ENCODE data around the gene PDE4C. TPM values are rescaled to one million over a fixed set of nuclear protein-coding genes. Genes with fewer than 3 reads are reported as not detected.

Gene PDE4C
- total RNA-seq, 1 donor = under 0.01 TPM

DNA sequence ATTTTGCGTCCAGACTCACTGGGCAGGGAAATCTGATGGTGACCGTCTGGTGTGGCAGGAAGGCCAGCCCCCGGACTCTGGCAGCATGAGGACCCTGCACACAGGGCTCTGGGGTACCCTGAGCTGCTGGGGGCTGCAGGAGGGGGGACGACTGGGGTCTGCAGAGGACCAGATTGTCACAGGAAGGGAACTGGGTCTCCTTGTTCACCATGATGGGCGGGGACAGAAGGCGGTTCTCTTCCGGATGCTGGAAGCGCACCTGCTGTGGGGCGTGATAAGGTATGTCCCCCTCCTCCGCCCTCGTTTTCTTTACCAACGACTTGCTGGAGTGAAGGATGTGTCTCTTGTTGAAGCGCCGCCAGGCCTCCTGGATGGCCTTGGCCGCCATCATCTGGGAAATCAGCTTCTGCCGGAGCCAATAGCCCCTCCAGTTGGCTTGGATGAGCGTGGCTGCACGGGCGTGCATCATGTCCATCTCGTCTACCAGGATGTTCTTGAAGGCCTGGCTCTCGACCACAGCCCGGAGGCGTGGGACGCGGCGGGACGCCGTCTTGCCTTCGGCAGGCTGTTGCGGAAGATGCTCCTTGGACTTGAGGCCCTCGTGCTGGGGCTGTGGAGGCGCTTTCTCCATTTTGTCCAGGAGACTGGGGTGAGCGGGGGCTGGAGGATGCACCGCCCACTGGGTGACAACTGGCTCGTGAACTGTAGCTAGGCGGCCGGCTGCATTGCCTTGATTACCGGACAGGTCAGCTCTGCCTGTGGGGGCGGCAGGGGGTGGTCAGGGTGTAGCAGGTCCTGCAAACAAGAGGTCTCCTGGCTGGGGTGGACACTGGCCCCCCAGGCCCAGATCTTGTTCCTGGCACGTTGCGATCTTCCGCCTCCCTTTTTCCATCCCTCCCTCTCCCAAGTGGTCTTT, 40.8 kb upstream of the PDE4C start:
- H3K4me2 ChIP-seq (ENCODE audit: insufficient read depth, low read length) = no peak overlapping the region
- peak; percentile 66 for DNase-seq (ENCODE audit: insufficient read length, low spot score, missing footprints)
- TF ChIP-seq, protein P1, sequence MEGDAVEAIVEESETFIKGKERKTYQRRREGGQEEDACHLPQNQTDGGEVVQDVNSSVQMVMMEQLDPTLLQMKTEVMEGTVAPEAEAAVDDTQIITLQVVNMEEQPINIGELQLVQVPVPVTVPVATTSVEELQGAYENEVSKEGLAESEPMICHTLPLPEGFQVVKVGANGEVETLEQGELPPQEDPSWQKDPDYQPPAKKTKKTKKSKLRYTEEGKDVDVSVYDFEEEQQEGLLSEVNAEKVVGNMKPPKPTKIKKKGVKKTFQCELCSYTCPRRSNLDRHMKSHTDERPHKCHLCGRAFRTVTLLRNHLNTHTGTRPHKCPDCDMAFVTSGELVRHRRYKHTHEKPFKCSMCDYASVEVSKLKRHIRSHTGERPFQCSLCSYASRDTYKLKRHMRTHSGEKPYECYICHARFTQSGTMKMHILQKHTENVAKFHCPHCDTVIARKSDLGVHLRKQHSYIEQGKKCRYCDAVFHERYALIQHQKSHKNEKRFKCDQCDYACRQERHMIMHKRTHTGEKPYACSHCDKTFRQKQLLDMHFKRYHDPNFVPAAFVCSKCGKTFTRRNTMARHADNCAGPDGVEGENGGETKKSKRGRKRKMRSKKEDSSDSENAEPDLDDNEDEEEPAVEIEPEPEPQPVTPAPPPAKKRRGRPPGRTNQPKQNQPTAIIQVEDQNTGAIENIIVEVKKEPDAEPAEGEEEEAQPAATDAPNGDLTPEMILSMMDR (IDR thresholded peaks at IDR 0.05; ENCODE audit: extremely low read depth, low read depth, low read length) = no peak
- H2AFZ ChIP-seq (ENCODE audit: low read length) = no peak overlapping the region
- no peaks in the 10 kb centered on the region for H3K27me3 ChIP-seq (ENCODE audit: insufficient read depth, low read length)
- H3K9me3 ChIP-seq (ENCODE audit: low read depth, low read length) = no peaks in the 10 kb centered on the region
- H3K36me3 ChIP-seq (ENCODE audit: insufficient read depth, low read length) = peaks cover 32% of the 10 kb centered on the region
- no peak overlapping the region for H3K27ac ChIP-seq (ENCODE audit: low read depth, low read length)
- H3K4me1 ChIP-seq (ENCODE audit: insufficient read depth, low read length) = no peaks in the 10 kb centered on the region
- H3K79me2 ChIP-seq (ENCODE audit: insufficient read depth, low read length) = peaks cover 2% of the 10 kb centered on the region
- H3K4me3 ChIP-seq (ENCODE audit: insufficient read depth, low read length) = no peak overlapping the region
- peaks cover 40% of the 10 kb centered on the region for H4K20me1 ChIP-seq (ENCODE audit: insufficient read depth, low read length)

DNA sequence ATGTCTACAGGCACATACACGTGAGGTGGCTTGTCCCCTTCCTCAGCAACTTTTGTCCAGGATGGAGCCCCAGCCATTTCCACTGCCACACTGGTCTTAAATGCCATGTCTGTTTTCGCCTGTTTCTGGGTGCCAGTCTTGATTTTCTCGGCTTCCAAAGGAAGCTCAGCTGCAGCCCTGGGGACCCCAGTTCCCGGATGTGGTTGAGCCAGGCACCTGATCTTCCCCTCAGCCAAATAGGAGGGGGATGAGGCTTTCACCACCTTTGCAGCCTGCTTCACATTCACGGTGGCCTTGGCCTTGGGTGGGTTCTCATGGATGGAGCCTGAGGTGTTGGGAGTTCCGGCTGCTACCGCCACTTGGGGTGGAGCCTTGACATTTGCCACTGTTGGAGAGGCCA, 39.3 kb upstream of the PDE4C start:
- Histone ChIP-seq H3K4me1 (ENCODE audit: insufficient read depth, low read length) (no peaks in the 10 kb centered on the region), H4K20me1 (ENCODE audit: insufficient read depth, low read length) (peaks cover 44% of the 10 kb centered on the region), H3K36me3 (ENCODE audit: insufficient read depth, low read length) (peaks cover 32% of the 10 kb centered on the region), H2AFZ (ENCODE audit: low read length) (no peak overlapping the region), H3K79me2 (ENCODE audit: insufficient read depth, low read length) (peaks cover 2% of the 10 kb centered on the region), H3K4me2 (ENCODE audit: insufficient read depth, low read length) (no peak overlapping the region), H3K4me3 (ENCODE audit: insufficient read depth, low read length) (no peak overlapping the region), H3K27ac (ENCODE audit: low read depth, low read length) (no peak overlapping the region), H3K27me3 (ENCODE audit: insufficient read depth, low read length) (no peaks in the 10 kb centered on the region), H3K9me3 (ENCODE audit: low read depth, low read length) (no peaks in the 10 kb centered on the region)
- no peak for DNase-seq (ENCODE audit: insufficient read length, low spot score, missing footprints)
- TF ChIP-seq, protein P1 (IDR thresholded peaks at IDR 0.05; ENCODE audit: extremely low read depth, low read depth, low read length) = no peak

DNA sequence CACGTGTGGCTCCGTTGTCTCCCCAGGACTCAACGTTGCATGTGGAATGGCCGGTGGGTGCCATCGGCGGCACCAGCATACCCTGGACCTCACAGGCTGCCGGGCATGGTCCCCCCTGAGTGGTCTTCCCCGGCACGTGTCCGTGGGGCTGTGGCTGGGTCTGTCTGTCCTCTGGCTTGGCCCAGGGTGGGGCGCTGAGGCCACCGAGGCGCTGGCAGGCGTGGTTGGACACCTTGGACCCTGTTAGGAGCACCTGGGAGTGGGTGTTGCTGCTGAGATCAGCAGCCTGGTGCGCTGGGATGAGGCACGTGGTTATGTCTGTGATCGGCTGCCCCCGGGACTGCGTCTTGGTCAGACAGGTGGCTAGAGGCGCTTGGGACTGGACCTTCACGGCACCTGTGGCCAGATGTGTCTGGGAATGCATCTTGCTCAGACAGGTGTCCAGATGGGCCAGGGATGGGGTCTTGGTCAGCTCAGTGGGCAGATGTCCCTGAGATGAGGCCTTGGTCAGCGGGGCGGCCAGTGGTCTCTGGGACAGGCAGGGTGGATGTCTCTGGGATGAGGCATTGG, 38.8 kb upstream of the PDE4C start:
- peaks cover 4% of the 10 kb centered on the region for H3K4me1 ChIP-seq (ENCODE audit: insufficient read depth, low read length)
- H3K79me2 ChIP-seq (ENCODE audit: insufficient read depth, low read length) = peaks cover 2% of the 10 kb centered on the region
- peaks cover 49% of the 10 kb centered on the region for H4K20me1 ChIP-seq (ENCODE audit: insufficient read depth, low read length)
- H3K36me3 ChIP-seq (ENCODE audit: insufficient read depth, low read length) = peaks cover 32% of the 10 kb centered on the region
- no peak overlapping the region for H3K27ac ChIP-seq (ENCODE audit: low read depth, low read length)
- no peak overlapping the region for H3K4me3 ChIP-seq (ENCODE audit: insufficient read depth, low read length)
- TF ChIP-seq, protein P1 (IDR thresholded peaks at IDR 0.05; ENCODE audit: extremely low read depth, low read depth, low read length) = no peak
- no peak overlapping the region for H3K4me2 ChIP-seq (ENCODE audit: insufficient read depth, low read length)
- H3K27me3 ChIP-seq (ENCODE audit: insufficient read depth, low read length) = no peaks in the 10 kb centered on the region
- H2AFZ ChIP-seq (ENCODE audit: low read length) = no peak overlapping the region
- peak; percentile 82 for DNase-seq (ENCODE audit: insufficient read length, low spot score, missing footprints)
- no peaks in the 10 kb centered on the region for H3K9me3 ChIP-seq (ENCODE audit: low read depth, low read length)

Data from osteoblast (primary cell).